ENCODE results near the gene CLNK.

Gene CLNK

DNA sequence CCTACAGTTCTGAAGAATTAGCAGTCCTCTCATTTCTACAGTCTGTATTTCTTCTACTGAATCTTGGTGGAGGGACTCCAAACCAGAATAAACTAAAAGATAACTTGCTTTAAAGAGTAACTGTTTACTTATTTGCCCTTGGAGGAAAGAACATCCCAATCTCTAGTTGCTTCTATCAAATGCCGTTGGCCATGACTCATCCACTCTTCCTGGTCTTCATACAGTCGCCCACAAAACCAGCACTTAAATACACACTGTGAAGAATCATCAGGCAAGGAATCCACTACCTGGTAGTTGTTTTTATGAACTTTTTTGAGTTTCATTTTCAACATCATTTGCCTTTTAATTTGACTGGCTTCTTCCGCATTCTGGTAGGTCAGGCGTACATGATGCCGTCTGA, 241.6 kb downstream of the CLNK start:
- no peak for DNase-seq

DNA sequence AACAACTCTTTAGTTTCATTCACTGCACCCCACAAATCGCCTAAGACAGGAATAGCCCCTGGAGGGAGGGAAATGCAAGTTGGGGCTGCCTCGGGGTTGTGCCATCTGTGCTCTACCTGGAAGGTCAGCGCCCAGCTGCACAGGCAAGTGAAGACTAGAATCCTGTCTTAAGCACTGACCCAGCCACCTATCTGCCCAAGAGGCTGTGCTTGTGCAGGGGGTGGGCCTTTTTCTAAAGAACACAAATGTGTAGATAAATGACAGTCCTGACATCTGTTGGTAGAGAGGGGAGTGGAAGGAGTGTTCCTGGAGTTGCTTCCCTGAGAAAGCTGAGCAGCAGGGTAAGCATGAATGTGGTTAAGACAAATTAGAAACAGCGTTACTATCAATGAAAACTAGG, 243.1 kb downstream of the CLNK start:
- no peak for DNase-seq

- DNase-seq, result no peak
Measured at GRCh38 chr4:10438924-10439323, 245.6 kb downstream of the CLNK start.

DNA sequence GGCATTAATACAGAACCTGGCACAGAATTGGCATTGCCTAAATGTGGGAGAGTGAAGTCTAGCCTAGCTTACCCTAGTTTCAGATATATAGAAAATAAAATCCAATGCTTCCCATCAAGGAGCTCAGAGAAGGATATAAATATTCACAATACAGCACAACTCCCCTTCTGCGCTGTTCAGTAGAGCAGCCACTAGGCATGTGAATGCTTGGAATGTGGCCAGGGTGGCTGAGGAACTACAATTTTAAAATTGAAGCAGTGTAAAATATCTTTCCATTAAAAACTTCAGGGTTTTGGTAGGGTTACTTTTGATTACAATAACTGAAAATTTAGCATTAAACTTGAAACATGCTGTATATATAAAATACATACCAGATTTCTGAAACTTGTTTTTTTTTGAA, 246.8 kb downstream of the CLNK start:
- no peak for DNase-seq

Measured in CD4-positive, alpha-beta T cell treated with Interleukin-12 subunit alpha and Interleukin-12 subunit beta, for 1 hour (primary cell).